ENCODE measurements around the gene PSMG3.

- TF ChIP-seq CTCF (conservative IDR thresholded peaks at IDR 0.05) (no peak), ZFX (IDR thresholded peaks at IDR 0.05) (no peak)
Observed at GRCh38 chr7:1616741-1617140, 46.9 kb upstream of the PSMG3 start.
